PC-9 (cell line): ENCODE measurements around the gene KRTAP4-4.
"Not testable (repeated sequence)": the region's sequence is repeated elsewhere in the genome, so short reads cannot be mapped to it uniquely, and the experiment has no call there.

ENCODE experiments used
- CTCF ChIP-seq: fragments of 200-600 bp; sonication (generic); conservative IDR thresholded peaks from 2 replicates; pipeline ENCODE4 v1.6.1; 2017; ENCODE audit warnings: mixed run types, antibody characterized with exemption, mild to moderate bottlenecking, moderate library complexity
- EZH2 ChIP-seq: fragments of 200-600 bp; sonication (generic); IDR thresholded peaks from 2 replicates; pipeline ENCODE4 v1.8.0; 2017; ENCODE audit warnings: antibody characterized with exemption, low read depth

GRCh38 chr17:41117846-41118386 lies 42.6 kb downstream of the KRTAP4-4 start, which contains the start of gene KRTAP4-11:
- not testable (repeated sequence) for TF ChIP-seq EZH2, CTCF
